CD4-positive, alpha-beta T cell treated with Interleukin-15 for 4 hours (primary cell): ENCODE measurements around the gene OR7C2.

Experiments
- DNase-seq: peaks from one replicate; pipeline ENCODE4 v3.0.0-alpha.2; 2020; ENCODE audit warnings: low spot score

The OR7C2 gene

DNA sequence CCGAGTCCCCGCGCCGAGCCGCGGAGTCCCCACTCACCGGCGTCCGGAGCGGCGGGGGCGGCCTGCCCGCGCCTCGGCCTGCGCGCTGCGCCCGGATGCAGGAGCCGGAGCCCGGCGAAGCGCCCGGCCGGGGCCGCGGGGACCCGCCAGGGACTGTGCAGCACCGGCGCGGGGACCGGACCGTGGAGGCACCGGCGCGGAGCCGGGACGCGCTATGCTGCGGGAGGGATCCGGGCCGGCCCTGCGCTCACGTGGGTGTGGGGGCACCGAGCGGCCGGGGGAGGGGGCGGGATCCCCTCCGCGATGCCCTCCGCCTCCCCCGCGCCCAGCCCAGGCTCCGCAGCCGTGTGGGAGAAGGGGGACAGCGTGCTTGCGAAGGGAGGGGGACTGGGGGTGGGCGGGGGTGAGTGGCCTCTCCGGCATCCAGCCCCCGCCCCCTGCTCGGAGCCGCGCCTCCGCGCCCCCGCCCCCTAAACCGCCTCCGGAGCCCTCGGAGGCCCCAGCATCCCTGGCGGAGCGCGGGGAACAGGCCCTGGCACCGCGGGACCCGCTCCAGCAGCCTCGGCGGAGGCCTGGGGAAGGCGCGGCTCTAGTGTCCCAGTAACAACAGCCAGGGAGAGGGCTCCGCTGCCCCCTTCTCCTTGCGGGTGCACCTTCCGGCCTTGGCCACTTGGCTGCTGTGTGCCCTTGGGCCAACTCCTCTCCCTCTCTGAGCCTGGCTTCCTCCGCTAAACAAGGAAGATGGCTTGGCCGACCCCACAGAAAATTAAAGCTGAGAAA, 38.4 kb downstream of the OR7C2 start, which contains the start of gene SLC1A6:
SLC1A6 (minus strand) TSS at position 389 of the 780 bp plus-strand sequence. CDS start 6,954 bp downstream, outside the sequence.
- DNase-seq, result no peak

GRCh38 chr19:14985133-14985532, 43.8 kb downstream of the OR7C2 start:
- DNase-seq, result no peak
